Measurements from ENCODE around the gene DIP2C.
"Not testable (repeated sequence)": the region's sequence is repeated elsewhere in the genome, so short reads cannot be mapped to it uniquely, and the experiment has no call there.

The DIP2C gene

DNA sequence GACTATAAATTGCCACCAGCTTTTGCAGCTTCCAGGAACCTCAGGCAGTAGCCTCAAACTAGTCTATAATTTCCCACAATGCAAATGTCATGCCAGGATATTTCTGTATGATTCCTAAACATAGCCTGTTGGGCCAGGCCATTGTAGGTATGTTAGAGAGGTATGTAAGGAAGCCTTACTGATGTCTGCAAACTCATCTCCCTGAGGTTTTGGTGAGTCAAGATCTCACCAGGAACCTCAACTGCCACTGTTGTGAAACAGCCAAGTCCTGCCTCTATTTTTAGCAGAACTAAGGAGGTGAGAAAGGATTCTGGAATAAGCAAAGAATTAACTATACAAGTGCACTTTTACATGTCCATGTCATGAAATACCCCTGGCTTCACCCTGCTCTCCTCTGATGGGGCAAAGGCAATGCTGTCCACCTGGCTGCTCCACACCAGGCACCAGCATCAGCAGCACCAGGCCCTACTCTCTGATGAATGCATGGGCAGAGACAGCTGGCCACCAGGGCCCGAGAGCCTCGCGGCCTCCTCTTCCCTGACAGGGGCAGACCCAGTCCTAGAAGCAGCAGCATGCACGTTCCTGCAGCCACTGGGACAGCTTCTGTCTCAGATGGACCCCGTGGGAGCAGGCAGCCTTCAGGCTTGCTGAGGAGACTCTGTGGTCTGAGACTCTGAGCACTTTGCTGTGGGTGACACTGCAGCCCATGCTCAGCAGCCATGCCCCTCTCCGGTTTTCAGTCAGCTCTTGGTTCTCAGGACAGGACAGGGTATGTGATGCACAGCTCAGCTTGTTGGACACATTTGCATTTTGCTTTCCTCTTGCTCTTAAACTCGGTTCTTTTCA is 407.0 kb downstream of the DIP2C start:
- DNase-seq, result no peak

DNA sequence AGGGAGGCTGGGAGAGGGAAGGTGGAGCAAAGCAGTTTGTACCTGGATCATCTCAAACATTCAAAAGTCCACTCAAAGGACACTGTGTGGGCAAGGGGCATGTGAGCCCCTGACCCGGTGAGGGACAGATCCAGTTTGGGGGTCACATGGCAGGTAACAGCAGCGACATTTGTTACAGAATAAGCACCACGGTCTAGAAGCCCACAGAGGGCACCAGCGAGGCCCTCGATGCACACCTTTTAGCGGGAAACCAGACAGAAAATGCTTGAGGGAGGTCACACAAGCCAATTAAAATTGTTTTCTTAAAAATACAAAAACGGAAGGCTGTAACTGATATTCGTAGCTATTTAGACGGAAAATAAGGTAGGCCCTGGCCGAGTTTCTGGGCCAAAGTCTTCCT is 409.8 kb downstream of the DIP2C start:
- no peak for DNase-seq

DNA sequence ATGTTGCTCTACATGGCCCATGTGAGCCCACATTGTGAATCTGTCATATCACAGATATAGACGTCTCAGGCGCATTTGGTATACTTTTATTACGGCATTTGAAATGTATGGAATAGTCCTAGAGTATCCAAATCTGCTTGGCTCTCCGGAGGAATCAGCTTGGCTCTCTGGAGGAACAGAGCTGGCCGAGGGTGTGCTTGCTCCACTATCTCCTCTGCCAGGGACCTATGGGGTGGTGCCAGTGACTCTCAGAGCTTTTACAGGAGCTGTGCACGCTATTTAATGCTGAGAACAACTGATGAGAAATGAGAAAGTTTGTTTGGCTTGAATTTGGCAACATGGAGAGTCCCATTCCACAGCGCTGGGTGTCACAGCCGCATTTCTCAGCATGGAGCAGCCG is 410.2 kb downstream of the DIP2C start:
- DNase-seq, result no peak

DNA sequence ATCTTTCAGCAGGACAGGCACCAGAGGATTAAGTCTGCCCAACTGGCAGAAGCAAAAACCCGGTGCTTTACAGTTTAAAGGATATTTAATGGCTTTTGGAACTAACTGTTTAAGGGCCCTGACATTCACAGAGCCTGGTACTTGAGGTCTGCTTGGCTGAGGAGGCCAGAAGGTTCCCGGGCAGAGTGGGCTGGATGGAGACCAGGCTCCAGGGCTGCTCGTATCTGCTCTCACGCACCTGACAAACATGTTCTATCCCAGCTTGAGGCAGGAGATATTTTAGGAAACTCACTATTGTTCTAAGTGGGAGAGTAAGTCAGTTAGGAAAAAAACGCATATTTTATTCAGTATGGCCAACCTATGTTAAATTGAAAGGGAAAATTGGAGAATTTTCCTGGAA is 410.8 kb downstream of the DIP2C start:
- no peak for DNase-seq

DNA sequence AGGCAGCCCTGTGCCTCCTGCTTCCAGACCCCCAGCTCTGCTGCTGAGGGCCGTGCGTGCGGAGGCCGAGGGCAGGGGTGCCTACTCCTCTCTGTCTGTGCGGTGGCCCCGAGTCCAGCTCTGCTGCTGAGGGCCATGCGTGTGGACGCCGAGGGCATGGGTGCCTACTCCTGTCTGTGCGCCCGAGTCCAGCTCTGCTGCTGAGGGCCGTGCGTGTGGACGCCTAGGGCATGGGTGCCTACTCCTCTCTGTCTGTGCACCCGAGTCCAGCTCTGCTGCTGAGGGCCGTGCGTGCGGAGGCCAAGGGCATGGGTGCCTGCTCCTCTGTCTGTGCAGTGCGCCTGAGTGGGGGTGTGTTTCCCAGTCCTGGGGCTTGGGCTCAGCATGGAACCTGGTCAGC is 411.5 kb downstream of the DIP2C start:
- no peak for DNase-seq

DNA sequence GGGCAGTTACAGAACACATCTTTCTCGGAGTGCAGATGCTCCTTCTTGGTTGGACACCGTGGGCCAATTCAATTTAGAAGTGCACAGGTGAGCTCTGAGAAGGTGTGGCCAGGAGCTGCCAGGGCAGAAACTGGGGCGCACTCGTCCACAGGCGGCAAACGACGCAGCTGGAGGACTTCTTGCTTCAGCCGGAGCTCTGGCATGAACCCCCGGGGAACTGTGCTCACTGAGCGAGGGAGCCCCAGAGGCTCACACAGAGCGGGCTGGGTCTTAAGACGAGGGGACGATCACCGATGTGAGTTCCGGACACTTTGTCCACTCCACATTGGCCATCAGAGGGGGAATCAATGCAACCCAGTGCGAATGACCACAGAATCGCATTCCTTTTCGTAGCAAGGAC is 413.8 kb downstream of the DIP2C start:
- no peak for DNase-seq

DNA sequence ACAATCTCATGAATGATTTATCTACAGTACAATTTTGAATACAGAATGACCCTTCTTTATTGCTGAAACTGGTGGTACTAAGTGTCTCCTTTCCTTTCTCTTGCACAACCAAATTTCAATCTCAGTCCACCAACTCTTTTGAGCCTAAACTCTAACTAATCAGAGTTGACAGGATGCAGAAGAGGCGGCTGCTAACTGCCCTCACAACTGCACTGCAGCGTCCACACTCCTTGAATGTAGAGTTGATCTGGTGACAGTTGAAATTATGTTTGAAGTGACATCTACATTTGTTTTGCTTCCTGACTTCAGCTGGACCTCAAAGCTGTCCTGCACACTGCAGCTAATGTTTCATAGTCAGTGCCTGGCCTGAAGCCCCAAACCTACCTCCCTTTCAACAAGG is 414.6 kb downstream of the DIP2C start:
- DNase-seq, result no peak

DNA sequence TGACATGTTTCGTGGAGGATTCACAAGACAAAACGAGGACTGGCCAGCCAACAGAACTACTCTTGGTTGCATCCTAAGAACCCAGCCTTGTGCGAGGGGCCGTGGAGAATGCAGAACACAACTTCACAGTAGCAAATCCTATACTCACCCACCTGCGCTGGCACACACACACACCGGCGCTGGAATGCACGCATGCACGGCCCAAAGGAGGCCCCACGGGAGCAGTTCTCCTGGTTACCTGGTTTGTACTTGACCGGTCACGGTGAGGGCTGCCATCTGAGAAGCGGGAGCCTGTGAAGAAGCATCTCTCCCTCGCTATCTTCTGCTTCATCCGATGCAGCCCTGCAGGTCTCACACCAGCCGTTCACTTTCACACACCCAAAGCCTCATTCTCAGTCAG is 416.4 kb downstream of the DIP2C start:
- no peak for DNase-seq

DNA sequence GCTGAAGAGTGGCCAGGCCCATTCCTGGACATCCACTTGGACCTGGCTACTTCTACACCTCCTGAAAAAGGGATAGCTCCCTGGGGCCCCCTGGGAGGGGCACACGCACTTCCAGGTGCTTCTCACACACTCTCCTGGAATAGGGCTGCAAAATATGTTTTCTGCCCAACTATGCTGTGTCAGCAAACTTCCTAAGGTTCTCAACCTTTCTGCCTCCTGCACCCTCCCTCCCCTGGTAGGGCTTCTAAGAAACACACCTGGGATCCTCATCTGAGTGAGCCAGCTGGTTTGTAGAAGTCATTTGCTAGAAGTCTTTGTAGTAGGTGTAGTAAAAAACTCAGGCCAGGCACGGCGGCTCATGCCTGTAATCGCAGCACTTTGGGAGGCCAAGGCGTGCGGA is 417.7 kb downstream of the DIP2C start:
- no peak for DNase-seq

DNA sequence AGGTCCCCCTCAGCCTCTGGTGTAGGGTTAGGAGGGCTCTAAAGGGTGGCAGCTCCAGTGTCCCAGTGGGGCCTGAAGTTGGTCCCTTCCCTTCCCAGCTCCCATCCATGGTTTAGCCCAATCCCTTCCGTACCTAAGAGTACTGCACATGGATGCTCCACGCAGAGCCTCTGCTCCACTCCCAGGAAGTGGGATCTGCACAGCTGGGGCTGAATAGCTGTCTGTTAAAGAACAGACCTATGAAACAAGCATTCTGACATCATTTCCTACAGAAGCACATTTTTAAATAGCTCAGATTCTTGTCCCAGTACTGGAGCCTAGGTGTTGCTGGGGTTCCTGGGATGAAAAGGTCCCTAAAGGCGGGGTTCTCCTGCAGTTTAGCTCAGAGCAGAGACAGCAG is 418.3 kb downstream of the DIP2C start:
- no peak for DNase-seq

DNA sequence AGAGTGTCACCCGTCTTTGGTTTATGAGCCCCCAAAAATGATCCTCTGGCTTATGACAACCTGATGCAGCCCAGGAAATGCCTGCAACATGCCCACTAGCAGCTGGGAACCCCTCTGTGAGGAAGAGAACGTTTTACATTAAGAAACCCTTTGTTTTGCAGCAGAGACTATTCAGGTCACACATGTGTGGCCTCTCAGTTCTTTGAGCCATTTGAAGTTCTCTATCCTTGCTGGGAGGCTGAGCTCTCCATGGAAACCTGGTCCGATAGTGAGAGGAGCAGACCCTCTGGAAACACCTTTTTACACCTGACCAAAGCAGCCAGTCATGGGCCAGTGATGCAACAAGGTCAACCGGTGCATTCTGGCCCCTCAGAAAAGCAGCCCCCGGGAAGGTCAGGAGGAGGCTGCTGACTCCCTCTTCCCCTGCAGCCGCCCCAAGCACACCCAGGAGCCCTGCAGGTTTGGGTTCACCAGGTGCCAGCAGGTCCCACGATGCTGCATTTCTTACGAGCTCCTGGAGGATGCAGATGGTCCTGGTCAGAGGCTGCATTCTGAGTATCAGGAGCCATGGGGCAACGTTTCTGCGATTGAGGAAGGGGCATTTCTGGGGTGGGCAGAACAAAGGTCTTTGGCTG is 419.9 kb downstream of the DIP2C start:
- no peak for DNase-seq

DNA sequence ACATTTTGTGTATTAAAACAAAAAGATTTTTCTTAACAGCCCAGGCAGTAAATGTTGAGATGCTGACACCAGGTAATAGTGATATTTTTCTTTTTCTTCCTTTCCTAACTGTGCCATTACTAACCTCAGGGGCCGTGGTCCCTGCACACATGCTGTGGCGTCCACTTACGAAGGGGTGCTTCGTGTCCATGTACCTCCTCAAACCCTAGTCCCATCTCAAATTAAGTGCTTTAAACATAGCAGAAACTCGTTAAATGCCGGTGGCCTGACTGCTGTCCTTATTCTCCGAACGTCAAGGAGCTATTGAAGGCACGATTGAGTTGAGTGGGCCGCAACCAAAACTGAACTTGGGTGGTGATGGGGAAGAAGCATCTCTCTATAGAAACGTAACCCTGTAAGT is 421.8 kb downstream of the DIP2C start:
- no peak for DNase-seq

DNA sequence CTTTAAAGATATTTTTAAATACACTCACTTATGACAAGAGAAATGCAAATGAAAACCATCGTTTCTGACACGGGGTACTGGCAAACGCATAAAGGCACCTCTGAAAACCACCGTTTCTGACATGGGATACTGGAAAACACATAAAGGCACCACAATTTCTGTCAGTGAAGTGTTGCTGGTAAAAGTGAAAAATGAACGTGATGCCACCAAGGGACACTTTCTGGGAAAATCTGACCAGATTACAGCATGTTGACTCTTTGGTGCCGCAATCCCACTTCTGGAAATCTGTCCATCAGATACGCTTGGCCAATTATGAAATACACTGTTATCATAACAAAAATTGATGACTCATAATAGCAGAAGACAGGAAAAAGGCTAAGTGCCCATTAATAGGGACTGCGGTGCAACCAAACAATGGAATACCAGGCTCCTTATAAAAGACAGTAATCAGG is 422.5 kb downstream of the DIP2C start:
- DNase-seq, result no peak

DNA sequence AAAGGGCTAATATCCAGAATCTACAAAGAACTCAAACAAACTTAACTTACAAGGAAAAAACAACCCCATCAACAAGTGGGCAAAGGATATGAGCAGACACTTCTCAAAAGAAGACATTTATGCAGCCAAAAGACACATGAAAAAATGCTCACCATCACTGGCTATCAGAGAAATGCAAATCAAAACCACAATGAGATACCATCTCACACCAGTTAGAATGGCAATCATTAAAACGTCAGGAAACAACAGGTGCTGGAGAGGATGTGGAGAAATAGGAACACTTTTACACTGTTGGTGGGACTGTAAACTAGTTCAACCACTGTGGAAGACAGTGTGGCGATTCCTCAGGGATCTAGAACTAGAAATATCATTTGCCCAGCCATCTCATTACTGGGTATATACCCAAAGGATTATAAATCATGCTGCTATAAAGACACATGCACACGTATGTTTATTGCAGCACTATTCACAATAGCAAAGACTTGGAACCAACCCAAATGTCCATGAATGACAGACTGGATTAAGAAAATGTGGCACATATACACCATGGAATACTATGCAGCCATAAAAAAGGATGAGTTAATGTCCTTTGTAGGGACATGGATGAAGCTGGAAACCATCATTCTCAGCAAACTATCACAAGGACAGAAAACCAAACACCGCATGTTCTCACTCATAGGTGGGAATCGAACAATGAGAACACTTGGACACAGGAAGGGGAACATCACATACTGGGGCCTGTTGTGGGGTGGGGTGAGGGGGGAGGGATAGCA is 423.5 kb downstream of the DIP2C start:
- DNase-seq, result not testable (repeated sequence)

DNA sequence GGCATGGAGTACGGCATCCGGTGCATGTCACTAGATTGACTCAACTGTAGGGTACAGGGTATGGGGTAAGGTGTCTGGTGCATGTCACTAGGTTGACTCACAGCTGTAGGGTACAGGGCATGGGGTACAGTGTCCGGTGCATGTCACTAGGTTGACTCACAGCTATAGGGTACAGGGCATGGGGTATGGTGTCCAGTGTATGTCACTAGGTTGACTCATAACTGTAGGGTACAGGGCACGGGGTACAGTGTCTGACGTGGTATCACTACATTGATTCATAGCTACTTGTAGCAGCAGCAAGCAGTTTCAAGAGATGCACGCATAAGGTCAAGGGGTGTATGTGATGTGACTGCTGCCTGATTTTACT is 424.4 kb downstream of the DIP2C start:
- DNase-seq, result not testable (repeated sequence)

DNA sequence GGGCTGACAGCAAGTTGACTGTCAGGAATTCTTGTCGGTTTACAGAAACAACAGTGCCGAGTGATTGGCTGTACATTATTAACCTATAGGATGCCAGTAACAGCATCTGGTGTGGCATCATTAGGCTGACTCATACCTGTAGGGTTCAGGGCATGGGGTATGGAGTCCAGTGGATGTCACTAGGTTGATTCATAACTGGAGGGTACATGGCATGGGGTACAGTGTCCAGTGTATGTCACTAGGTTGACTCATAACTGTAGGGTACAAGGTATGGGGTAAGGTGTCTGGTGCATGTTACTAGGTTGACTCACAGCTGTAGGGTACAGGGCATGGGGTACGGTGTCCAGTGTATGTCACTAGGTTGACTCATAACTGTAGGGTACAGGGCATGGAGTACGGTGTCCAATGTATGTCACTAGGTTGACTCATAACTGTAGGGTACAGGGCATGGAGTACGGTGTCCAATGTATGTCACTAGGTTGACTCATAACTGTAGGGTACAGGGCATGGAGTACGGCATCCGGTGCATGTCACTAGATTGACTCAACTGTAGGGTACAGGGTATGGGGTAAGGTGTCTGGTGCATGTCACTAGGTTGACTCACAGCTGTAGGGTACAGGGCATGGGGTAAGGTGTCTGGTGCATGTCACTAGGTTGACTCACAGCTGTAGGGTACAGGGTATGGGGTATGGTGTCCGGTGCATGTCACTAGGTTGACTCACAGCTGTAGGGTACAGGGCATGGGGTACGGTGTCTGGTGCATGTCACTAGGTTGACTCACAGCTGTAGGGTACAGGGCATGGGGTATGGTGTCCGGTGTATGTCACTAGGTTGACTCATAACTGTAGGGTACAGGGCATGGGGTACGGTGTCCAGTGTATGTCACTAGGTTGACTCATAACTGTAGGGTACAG is 425.1 kb downstream of the DIP2C start:
- not testable (repeated sequence) for DNase-seq

DNA sequence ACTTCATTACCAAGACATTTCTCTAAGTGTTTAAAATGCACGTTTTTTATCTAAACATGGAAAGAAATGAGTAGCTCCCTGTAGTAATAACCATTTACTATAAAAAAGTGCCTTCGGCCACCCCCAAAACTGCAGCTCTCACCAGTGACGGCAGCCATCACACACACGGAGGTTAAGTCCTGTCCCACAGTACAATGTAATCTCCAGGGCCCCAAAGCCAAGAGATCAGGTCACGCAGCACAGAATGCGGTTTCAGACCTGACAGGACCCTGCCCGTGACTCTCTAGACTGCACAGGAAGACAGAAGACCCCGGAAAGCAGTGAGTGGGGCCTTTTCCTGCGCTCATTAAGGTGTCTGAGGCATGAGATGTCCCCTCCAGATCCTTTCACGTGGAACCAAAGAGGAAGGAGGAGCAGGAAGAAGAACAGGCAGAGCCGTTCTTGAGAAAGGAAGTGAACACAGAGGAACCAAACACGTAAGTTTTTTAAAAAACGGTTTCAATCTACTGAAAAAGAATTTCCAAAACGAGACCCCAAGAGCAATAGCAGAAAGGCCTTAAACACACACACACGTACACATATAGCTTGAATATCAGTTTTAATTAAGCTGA is 428.5 kb downstream of the DIP2C start:
- no peak for DNase-seq

DNA sequence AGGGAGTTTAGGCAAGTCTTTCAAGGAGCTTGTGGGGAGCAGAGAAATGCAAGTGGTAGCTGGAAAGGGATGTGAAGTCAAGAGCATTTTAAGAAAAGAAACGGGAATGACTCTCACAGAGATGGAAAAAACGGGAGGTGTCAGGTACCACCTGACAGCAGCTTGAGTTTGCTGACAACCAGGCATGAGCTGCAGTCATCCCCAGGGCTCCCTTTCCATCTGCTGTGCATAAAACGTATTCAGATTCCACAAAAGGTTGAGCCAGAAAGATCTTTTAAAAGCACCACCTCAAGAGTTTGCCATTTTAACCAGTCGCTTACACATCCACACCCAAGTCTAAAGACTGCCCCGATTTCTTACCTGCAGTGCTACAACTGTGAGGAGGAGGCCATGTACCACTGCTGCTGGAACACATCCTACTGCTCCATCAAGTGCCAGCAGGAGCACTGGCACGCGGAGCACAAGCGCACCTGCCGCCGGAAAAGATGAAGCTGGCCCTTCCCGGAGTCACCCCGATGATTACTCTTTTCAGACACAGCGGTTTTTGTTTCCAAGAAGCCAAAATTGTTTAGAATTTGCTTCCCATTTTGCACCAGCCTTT is 437.4 kb downstream of the DIP2C start:
- no peak for DNase-seq

DNA sequence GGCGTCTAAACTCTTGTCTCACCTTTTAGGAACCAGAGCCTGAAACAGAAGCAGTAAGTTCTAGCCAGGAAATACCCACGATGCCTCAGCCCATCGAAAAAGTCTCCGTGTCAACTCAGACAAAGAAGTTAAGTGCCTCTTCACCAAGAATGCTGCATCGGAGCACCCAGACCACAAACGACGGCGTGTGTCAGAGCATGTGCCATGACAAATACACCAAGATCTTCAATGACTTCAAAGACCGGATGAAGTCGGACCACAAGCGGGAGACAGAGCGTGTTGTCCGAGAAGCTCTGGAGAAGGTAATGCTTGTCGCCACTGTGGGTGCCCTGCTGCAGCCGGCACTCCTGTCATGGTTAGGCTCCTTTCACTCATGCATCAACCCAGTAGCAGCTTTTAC is 441.2 kb downstream of the DIP2C start:
- DNase-seq, result no peak

DNA sequence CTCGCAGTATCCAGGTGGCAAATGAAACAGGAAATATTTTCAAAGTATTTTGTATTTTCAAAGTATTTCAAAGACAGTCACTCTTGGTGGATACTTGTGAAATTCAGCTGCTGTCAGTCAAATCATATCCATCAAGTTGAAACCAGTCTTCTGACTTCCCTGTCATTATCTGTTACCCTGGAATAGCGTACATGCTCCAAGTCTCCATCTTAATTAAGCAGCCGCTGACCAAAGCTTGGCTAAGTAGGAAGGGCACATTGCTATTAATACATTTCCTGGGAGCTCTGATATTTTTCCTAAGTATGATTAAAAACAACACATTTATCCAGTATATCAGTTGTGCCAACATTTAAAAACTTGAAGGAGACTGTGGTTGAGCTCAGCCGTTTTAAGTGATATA is 442.0 kb downstream of the DIP2C start:
- no peak for DNase-seq

DNA sequence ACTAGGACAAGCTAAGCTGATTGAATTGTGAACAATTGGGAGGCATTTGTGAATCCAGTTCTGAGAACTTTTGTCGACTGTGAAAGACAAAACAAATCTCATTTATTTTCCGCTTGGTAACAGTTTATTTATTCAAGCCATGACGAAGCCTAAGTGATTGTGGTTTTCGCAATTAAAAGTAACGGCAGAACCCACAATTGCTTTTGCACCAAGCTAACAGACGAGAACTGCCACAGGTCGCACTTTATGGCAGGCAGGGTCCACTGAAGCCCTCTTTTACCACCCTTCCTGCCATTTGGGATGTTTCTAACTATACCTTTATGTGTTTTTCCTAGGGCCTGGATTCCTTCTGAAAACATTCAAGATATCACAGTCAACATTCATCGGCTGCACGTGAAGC is 443.0 kb downstream of the DIP2C start:
- no peak for DNase-seq

DNA sequence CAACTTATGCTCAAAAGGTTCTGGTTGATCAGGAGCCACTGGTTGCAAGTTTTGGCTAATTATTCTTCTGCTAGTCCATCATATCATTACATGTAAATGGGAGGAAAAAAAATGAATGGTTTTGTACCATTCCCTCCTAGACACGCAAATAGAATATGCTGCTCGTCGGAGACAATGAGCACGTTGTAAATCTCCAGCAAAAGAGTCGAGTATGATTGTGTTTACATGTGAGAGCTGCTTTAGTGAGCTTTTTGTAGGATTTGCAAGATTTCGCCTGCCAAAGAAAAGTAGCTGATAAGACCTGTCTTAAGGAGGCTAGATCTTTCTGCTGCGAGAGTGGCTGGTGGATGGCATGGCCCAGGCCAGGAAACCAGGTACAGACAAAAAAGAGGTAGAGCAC is 445.2 kb downstream of the DIP2C start:
- DNase-seq, result no peak
